ENCODE data around the gene FAM83C. TPM values are rescaled to one million over a fixed set of nuclear protein-coding genes. Genes with fewer than 3 reads are reported as not detected.

The FAM83C gene
- total RNA-seq, 1 experiment from 2014 or later: not detected

Other genes with a start within 250 kb of the FAM83C start
- 54.4 and 56.9 TPM in 2 replicates for gene TRPC4AP, start 199.6 kb downstream of the FAM83C start, total RNA-seq (2014; rRNA removed; shearing (Covaris generic); ENCODE audit: low replicate concordance)
- gene EDEM2, start 145.1 kb downstream of the FAM83C start, total RNA-seq (2014; rRNA removed; shearing (Covaris generic); ENCODE audit: low replicate concordance): 27.4 and 43.7 TPM in 2 replicates
- gene PROCR, start 120.4 kb downstream of the FAM83C start, total RNA-seq (2014; rRNA removed; shearing (Covaris generic); ENCODE audit: low replicate concordance): 30.9 and 56.1 TPM in 2 replicates
- 14.3 and 17.1 TPM in 2 replicates for gene MMP24, start 65.7 kb downstream of the FAM83C start, total RNA-seq (2014; rRNA removed; shearing (Covaris generic); ENCODE audit: low replicate concordance)
- gene MMP24OS, start 14.3 kb downstream of the FAM83C start, total RNA-seq (2014; rRNA removed; shearing (Covaris generic); ENCODE audit: low replicate concordance): 9.0 and 16.5 TPM in 2 replicates
- gene EIF6, start 7.7 kb downstream of the FAM83C start, total RNA-seq (2014; rRNA removed; shearing (Covaris generic); ENCODE audit: low replicate concordance): 321 and 355 TPM in 2 replicates
- gene UQCC1, start 119.5 kb upstream of the FAM83C start, total RNA-seq (2014; rRNA removed; shearing (Covaris generic); ENCODE audit: low replicate concordance): 54.9 and 59.4 TPM in 2 replicates
- 1.1 TPM in 1 of 2 replicates, not detected in the other for gene GDF5, start 145.8 kb upstream of the FAM83C start, total RNA-seq (2014; rRNA removed; shearing (Covaris generic); ENCODE audit: low replicate concordance)
- gene CEP250, start 163.2 kb upstream of the FAM83C start, total RNA-seq (2014; rRNA removed; shearing (Covaris generic); ENCODE audit: low replicate concordance): 14.8 and 23.2 TPM in 2 replicates
- gene C20orf173, start 237.2 kb upstream of the FAM83C start, total RNA-seq (2014; rRNA removed; shearing (Covaris generic); ENCODE audit: low replicate concordance): not detected in 2 replicates
- 509 and 521 TPM in 2 replicates for gene ERGIC3, start 249.7 kb upstream of the FAM83C start, total RNA-seq (2014; rRNA removed; shearing (Covaris generic); ENCODE audit: low replicate concordance)

All from Caki2 (cell line).